Measurements from ENCODE around the gene GPR21. TPM values are rescaled to one million over a fixed set of nuclear protein-coding genes. Genes with fewer than 3 reads are reported as not detected.
A peak's percentile ranks its signal among the peaks of the same experiment; 100 is the strongest.

GPR21 gene
- total and polyA plus RNA-seq, 11 donors: 0.19 to 1.6 (median 0.32) TPM; not detected in 5

GRCh38 chr9:123041489-123041888 lies 8.0 kb downstream of the GPR21 start:
- TF ChIP-seq POLR2A (IDR thresholded peaks at IDR 0.05) (no peak), CTCF (IDR thresholded peaks at IDR 0.05) (no peak)
- H3K36me3 ChIP-seq: peaks cover 0 to 8% (median 0%) of the 10 kb centered on the region in 9 donors
- no peak for DNase-seq
- 84 to 91% (median 88%) methylated on average over 2 of the region's 2 CpGs for WGBS, 4 donors
- H3K27ac ChIP-seq: no peak overlapping the region
- no peak overlapping the region for H3K4me3 ChIP-seq
- H3K27me3 ChIP-seq: no peaks in the 10 kb centered on the region
- H3K4me1 ChIP-seq: peaks cover 0 to 36% (median 14%) of the 10 kb centered on the region in 12 donors
- ATAC-seq: no peak
- peaks cover 0 to 6% (median 0%) of the 10 kb centered on the region in 12 donors for H3K9me3 ChIP-seq
- intact Hi-C loops (cut with DNase I): no loop called here

GRCh38 chr9:123043081-123043939 lies 9.8 kb downstream of the GPR21 start:
- TF ChIP-seq POLR2A (IDR thresholded peaks at IDR 0.05) (no peak), CTCF (IDR thresholded peaks at IDR 0.05) (no peak)
- Histone ChIP-seq H3K27me3 (no peaks in the 10 kb centered on the region), H3K27ac (peak overlapping the region in 3 of 12 donors; percentile 4 to 17 (median 10)), H3K4me1 (peaks cover 0 to 26% (median 13%) of the 10 kb centered on the region in 12 donors), H3K4me3 (no peak overlapping the region), H3K36me3 (peaks cover 0 to 8% (median 0%) of the 10 kb centered on the region in 9 donors), H3K9me3 (peaks cover 0 to 6% (median 0%) of the 10 kb centered on the region in 12 donors)
- DNase-seq (no peak), ATAC-seq (no peak)
- intact Hi-C loops (cut with DNase I): no loop called here
- 69 to 79% (median 76%) methylated on average over 5 of the region's 5 CpGs for WGBS, 4 donors

- intact Hi-C loops (cut with DNase I): no loop called here
- Histone ChIP-seq H3K4me3 (no peak overlapping the region), H3K36me3 (peaks cover 0 to 8% (median 0%) of the 10 kb centered on the region in 9 donors), H3K9me3 (peaks cover 0 to 6% (median 0%) of the 10 kb centered on the region in 12 donors), H3K27me3 (no peaks in the 10 kb centered on the region), H3K4me1 (peaks cover 0 to 30% (median 19%) of the 10 kb centered on the region in 12 donors), H3K27ac (peak overlapping the region in 9 of 12 donors; percentile 0 to 48 (median 21))
- TF ChIP-seq POLR2A (IDR thresholded peaks at IDR 0.05) (no peak), CTCF (IDR thresholded peaks at IDR 0.05) (no peak)
- DNase-seq: no peak
- WGBS, 4 donors: 78 to 81% (median 79%) methylated on average over 4 of the region's 4 CpGs
- no peak for ATAC-seq
These were observed 11.1 kb downstream of the GPR21 start for GRCh38 chr9:123044586-123044985.

- no peak for TF ChIP-seq CTCF (IDR thresholded peaks at IDR 0.05)
- TF ChIP-seq POLR2A (IDR thresholded peaks at IDR 0.05): no peak
- WGBS, 4 donors: 75 to 89% (median 79%) methylated on average over 3 of the region's 3 CpGs
- H3K27me3 ChIP-seq: no peaks in the 10 kb centered on the region
- H3K9me3 ChIP-seq: peaks cover 0 to 6% (median 0%) of the 10 kb centered on the region in 12 donors
- ATAC-seq (no peak), DNase-seq (no peak)
- intact Hi-C loops (cut with DNase I): no loop called here
- H3K4me3 ChIP-seq: no peak overlapping the region
- peaks cover 0 to 7% (median 0%) of the 10 kb centered on the region in 9 donors for H3K36me3 ChIP-seq
- peaks cover 0 to 30% (median 20%) of the 10 kb centered on the region in 12 donors for H3K4me1 ChIP-seq
- peak overlapping the region in 4 of 12 donors; percentile 0 to 44 (median 34) for H3K27ac ChIP-seq
These were observed 13.1 kb downstream of the GPR21 start for GRCh38 chr9:123046406-123047195.

Measured in heart left ventricle (tissue), 16 donors.